Head of caudate nucleus (tissue), 42 donors: ENCODE measurements around the gene TAF6L.
A peak's percentile ranks its signal among the peaks of the same experiment; 100 is the strongest.

ENCODE experiments used
- DNase-seq, 42 donors: peaks; one replicate each; pipeline versions ENCODE4 v3.0.0 to v3.0.0-alpha.2; 2020 to 2021; ENCODE audit warnings: mixed read lengths in 7 of 42
- intact Hi-C: fragments of 100-400 bp; cut with DNase I; formaldehyde crosslinking; loops from one replicate; pipeline ENCODE4 v1.15.0; 2022

The TAF6L gene

GRCh38 chr11:62753736-62754603, 17.2 kb upstream of the TAF6L start, which contains the start of gene ZBTB3:
Gene ZBTB3, minus strand, starts transcription at chr11:62754160. Its CDS starts 496 bp downstream, at chr11:62753664.
- DNase-seq: peak; percentile 93 to 100 (median 99)
- intact Hi-C loops: no loop called here

GRCh38 chr11:62755086-62755615, 16.0 kb upstream of the TAF6L start:
- intact Hi-C loops: no loop called here
- no peak for DNase-seq

GRCh38 chr11:62757846-62758788, 13.1 kb upstream of the TAF6L start:
- intact Hi-C loops: no loop called here
- DNase-seq: no peak

GRCh38 chr11:62760867-62761227, 10.3 kb upstream of the TAF6L start:
- DNase-seq: peak in 1 of 42 donors; percentile 39
- intact Hi-C loops: loop anchor here (1.0 kb wide), 1 partner anchor 10 kb away; the partner anchor contains the start of gene TAF6L

GRCh38 chr11:62770778-62771143, 435 bp upstream of the TAF6L start:
- DNase-seq: peak in 35 of 42 donors; percentile 18 to 76 (median 53)

GRCh38 chr11:62774407-62774806, 3.2 kb downstream of the TAF6L start:
- intact Hi-C loops: loop anchor here (5.0 kb wide), 1 partner anchor 47 kb away; the partner anchor contains the start of genes HNRNPUL2 and TTC9C
- no peak for DNase-seq

More at GRCh38 chr11:62770778-62771143, 435 bp upstream of the TAF6L start:
- intact Hi-C loops: loop anchor here (1.0 to 5.0 kb wide), 3 partner anchors 9 to 43 kb away; partner anchors contain the start of genes HNRNPUL2, POLR2G, TMEM179B and TTC9C

GRCh38 chr11:62775646-62776045, 4.5 kb downstream of the TAF6L start:
- intact Hi-C loops: no loop called here
- DNase-seq: no peak

GRCh38 chr11:62777389-62777788, 6.2 kb downstream of the TAF6L start:
- intact Hi-C loops: no loop called here
- no peak for DNase-seq

- intact Hi-C loops: no loop called here
- no peak for DNase-seq
These were observed 7.2 kb downstream of the TAF6L start for GRCh38 chr11:62778441-62778840.

- intact Hi-C loops: loop anchor here (10.0 kb wide), 1 partner anchor 52 kb away; the partner anchor contains the start of genes STX5, TEX54 and WDR74
- no peak for DNase-seq
These were observed 11.6 kb downstream of the TAF6L start for GRCh38 chr11:62782753-62783152.

GRCh38 chr11:62786318-62787004, 15.3 kb downstream of the TAF6L start:
- intact Hi-C loops: loop anchor here (2.0 to 10.0 kb wide), 2 partner anchors 16 to 48 kb away; partner anchors contain the start of genes STX5, TAF6L, TEX54 and WDR74
- DNase-seq: peak; percentile 68 to 94 (median 87)

GRCh38 chr11:62787005-62787759, 16.0 kb downstream of the TAF6L start, which contains the start of gene TMEM179B:
Gene TMEM179B, plus strand, starts transcription at chr11:62787402. Its CDS starts 30 bp downstream, at chr11:62787432.
- peak; percentile 96 to 100 (median 99) for DNase-seq
- intact Hi-C loops: loop anchor here (2.0 to 10.0 kb wide), 2 partner anchors 16 to 48 kb away; partner anchors contain the start of genes STX5, TAF6L, TEX54 and WDR74

GRCh38 chr11:62788991-62789390, 17.8 kb downstream of the TAF6L start:
- intact Hi-C loops: loop anchor here (2.0 to 10.0 kb wide), 2 partner anchors 16 to 46 kb away; partner anchors contain the start of genes NXF1, STX5, TEX54 and WDR74
- no peak for DNase-seq

GRCh38 chr11:62789576-62789975, 18.4 kb downstream of the TAF6L start:
- DNase-seq: peak in 17 of 42 donors; percentile 13 to 76 (median 54)
- intact Hi-C loops: loop anchor here (2.0 to 10.0 kb wide), 2 partner anchors 15 to 45 kb away; partner anchors contain the start of genes NXF1, STX5, TEX54 and WDR74

- intact Hi-C loops: loop anchor here (5.0 kb wide), 1 partner anchor 66 kb away; no protein-coding TSS in a partner anchor
- DNase-seq: peak; percentile 77 to 96 (median 93)
These were observed 20.5 kb downstream of the TAF6L start, which contains the start of gene TMEM223 for GRCh38 chr11:62791501-62792201. Gene TMEM223, minus strand, starts transcription at chr11:62792006. Its CDS starts 12 bp downstream, at chr11:62791994.

- no peak for DNase-seq
These were observed 21.0 kb downstream of the TAF6L start for GRCh38 chr11:62792202-62792575.

More at GRCh38 chr11:62792202-62792575, 21.0 kb downstream of the TAF6L start:
- intact Hi-C loops: loop anchor here (5.0 kb wide), 1 partner anchor 65 kb away; no protein-coding TSS in a partner anchor
